HG02798 (cell line): Measurements from ENCODE around the gene NAT14.

Source experiments
- ATAC-seq: cut with Tn5 transposase; IDR thresholded peaks from one replicate; pipeline ENCODE4 v1.9.1; 2021; ENCODE audit warnings: mild to moderate bottlenecking; ENCODE audit not compliant: unreplicated experiment, poor library complexity

The NAT14 gene

DNA sequence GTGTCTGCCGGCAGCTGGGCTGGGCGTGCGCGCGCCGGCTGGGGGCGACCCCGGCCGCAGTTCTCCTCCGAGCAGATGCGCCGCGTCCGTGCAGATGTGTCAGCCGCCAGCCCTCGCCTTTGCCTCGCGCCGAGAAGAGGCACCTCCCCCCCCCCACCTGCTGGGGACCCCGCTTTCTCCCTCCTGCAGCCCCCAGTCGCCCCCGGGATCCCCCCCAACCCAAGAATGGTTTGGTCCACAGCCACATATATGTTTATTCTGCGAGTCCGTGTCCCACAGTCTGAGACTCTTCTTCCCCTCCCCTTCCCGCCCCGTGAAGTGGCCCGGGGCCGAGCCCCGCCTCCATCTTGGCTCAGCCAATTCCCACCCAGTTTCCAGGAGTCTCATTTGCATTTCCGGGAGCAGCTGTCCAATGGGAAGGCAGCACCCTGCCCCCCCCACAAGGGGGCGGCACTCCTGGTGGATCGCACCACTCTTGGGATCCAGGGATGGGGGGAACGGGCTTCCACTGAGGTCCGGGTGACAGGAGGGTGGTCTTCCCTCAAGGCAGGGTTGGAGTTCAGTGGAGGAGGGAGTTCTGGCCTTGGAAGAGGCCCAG, 32.1 kb upstream of the NAT14 start:
- no peak for ATAC-seq

DNA sequence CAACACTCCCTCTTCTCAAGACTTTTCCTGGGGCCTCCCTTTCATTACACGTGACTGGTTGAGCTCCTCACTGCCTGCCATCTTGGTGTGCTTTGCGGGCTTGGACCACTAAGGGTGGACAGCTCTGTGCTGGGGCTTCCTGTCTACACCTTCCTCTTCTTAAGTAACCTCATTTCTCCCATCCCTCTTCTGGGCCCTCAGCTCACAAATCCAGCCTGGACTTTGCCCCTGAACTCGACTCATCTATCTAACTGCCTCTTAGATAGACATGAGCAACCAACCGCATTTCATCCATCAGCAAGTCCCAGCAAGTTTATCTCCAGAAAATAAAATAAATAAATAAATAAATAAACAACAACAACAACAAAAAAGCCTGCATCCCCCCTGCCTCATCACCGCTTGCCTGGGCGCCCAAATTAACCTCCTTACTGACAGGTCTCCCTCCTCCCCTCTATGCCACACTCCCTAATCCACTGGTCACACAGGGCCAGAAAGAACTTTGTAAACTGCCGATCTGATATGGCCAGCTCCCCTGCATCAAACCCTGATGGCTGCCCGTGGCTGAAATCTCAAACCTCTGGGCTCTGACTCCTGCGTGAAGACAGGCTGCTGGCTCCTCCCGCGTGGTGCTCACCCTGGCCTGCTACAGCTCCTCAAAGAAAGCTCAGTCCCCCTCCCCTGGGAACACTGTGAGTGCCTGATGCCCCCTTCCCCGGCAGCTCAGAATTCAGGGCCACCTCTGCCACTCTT, 31.3 kb upstream of the NAT14 start:
- ATAC-seq, result no peak

DNA sequence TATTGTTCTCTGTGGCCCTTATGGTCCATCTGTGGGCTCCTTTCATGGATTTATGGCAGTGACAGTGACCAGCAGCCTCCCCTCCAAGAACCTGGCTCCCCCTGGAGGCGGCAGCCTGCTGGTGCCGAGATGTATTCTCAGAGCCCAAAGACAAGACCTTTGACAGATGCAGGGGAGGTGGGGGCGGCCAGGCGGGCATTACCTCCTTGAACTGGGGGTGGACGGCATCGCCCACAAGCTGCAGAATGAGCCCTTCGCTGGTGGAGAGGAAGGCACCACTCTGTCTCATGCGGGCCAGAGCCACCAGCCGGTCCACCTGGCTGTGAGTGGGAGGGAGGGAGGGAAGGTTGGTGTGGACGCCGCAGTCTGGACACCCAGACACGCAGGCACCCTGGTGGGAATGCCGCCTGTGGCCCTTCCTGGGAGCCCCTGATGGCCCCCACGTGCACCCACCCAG, 30.2 kb upstream of the NAT14 start:
- ATAC-seq, result no peak

DNA sequence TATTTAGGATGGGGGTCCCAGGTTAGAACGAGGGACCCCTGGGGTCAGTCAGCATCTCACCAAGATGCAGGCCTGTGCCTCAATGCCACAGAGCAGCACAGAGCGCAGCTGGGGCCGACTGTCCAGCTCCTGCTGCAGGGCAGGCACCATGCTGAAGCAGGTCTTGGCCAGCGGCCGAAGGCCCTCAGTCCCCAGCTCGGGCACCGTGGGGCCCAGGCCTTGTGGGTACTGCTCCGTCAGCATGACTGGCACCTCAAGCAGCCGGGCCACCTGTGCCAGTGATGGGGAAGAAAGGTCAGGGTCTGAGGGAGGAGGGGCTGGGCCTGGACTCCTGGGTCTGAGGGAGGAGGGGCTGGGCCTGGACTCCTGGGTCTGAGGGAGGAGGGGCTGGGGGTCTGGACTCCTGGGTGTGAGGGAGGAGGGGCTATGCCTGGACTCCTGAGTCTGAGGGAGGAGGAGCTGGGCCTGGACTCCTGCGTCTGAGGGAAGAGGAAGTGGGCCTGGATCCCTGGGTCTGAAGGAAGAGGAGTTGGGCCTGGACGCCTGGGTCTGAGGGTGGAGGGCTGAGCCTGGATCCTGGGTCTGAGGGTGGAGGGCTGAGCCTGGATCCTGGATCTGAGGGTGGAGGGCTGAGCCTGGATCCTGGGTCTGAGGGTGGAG, 29.3 kb upstream of the NAT14 start:
- ATAC-seq, result no peak

DNA sequence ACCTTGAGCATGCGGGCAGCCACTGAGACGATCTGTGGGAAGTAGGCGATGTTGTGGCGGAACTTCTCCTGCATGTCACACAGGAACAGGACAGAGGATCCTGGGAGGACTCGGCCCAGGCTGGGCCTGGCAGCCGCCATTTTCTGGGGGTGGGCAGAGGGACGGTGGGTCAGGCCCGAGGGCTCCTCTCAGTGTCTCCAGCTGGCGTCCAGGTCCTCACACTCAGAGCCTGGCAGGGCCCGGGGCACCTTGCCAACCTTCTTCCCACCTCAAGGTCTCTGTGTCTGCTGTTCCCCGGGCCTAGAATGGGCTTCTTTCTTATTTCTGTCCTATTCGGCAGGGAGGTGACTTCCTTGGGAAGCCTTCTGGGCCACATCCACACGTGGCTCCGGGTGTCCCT, 28.6 kb upstream of the NAT14 start:
- no peak for ATAC-seq

DNA sequence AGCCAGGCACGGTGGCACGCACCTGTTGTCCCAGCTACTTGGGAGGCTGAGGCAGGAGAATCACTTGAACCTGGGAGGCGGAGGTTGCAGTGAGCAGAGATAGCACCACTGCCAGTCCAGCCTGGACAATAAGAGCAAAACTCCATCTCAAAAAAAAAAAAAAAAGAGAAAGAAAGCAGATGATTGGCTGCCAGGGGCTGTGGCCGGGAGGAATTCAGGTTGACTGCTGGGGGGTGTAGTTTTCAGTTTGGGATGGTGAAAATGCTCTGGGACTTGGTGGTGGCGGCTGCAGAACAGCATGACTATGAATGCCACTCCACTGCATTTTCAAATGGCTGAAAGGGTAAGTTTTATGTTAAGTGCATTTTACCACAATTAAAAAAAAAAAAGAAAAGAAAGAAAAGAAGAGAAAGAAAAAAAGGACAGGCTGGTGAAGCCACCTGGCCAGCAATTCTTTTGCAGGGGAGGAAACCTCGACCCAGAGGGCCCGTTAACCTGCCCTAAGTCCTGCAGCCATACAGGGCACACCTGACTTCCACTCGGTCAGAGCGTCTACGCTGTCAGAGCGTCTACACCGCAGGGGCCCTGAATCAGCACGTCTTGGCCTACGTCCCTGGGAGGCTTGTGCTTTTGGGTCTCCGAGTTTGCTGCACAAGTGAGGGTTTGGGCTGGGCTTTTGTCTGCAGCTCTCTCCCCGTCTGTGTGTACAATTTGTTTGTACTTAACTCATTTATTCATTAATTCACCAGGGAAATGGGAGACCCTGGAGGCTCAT, 27.1 kb upstream of the NAT14 start:
- no peak for ATAC-seq

DNA sequence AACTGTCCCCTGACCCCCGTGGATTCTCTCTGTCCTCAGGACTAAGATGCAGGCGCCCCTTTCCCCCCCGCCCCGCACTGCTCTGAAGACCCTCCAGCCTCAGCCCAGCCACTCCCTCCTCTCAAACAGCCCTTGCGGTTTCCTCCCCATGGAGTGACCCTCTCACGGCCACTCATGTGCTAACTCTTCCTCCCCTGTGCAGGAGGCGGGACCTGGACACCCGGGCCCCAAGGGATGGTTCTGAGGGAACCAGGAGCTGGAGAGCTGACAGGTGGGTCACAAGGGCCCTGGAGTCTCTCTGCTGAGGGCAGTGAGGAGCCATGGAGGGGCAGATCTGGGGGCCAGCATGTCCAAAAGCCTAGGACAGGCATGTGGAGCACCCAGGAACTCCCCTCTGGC, 25.4 kb upstream of the NAT14 start:
- no peak for ATAC-seq

DNA sequence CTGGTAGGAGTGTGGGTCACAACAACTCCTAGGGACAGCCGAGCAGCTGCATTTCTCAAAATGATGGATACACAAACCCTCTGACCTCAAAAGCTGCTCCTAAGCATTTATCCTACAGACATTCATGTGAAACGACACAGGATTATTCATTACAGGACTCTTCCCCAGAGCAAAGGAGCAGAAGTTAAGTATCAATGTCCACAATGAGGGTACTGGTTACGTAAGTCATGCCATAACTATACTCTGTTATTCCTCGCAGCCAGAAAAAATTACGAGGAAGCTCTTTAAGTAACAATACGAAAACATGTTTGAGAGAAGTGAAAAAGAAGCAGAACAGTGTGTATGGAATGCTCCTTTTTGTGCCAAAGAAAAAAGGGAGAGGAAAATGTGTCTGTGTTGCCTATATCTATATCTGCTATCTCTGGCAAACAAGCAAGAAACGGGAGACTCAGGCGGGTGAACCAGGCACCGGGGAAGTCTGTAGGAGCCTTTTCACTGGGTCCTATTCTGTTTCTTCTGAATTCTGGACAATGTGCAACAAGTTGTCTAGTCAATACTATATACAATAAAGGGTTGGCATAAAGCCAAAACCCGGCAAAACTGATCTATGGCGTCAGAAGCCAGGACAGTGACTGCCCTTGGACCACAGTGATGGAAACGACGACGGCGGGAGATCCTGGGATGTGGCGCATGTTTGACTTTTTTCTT, 24.9 kb upstream of the NAT14 start:
- no peak for ATAC-seq

DNA sequence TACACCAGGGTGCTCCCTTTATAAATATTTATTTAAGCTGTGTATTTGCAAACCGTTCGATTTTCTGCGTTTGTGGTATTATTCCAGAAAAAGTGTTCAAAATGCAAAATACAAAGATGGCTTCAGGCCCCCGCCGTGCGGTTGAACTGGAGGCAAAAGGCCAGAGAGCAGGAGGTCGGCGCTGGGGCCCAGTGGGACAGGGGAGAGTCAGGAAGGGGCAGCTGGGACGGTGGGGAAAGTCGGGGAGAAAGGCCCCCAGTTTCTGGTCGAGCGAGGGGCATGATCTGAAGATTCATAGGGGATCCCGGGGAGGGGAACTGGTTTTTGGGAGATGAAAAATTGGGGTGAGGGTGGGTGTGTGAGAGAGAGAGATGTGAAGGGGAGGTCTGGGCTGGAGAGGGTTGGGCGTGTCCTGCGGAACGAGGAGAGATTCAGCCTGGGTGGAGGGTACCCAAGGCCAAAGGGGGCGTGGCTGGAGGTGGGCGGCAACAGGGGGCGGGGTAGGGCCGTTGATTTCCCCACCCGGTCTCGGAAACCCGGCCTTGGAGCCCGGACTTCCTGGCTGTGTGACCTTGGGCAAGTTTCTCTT, 24.2 kb upstream of the NAT14 start:
- ATAC-seq, result no peak

DNA sequence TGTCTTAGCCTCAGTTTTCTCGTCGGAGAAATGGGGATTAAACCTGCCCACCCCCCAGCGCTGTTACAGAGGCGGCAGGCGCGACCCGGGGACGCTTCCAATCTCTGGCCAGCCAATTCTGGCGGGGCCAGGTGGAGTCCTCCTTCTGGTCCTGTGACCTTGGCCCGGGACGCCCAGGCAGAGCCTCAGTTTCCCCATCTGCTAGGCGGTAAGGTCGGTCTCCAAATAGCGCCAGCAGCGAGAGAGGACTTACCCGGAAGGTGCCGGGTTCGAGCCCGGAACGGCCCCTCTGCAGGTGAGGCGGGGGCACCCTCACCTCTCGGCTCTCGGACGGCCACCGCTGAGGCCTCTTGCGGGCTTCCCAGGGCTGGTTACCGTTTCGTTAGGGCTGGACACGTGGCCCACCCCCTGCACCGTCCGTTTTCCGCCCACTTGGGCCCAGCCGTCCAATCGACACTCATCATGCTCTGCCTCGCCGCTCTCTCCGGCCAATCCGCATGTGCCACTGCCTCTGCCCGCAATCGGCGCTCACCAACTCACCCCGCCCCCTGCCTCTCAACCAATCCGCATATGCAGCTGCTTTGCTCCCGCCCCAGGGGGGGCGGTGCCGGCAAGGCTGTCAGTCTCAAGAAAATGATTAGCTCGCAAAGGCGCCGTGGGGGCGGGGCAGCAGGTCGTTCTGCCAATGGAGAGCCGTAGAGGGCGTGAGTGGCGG, 23.6 kb upstream of the NAT14 start, which contains the start of gene ISOC2:
TSS of gene ISOC2 (minus strand) at position 384 of the 715 bp plus-strand sequence. CDS start 5,156 bp downstream, outside the sequence.
- peak; percentile 97 for ATAC-seq

DNA sequence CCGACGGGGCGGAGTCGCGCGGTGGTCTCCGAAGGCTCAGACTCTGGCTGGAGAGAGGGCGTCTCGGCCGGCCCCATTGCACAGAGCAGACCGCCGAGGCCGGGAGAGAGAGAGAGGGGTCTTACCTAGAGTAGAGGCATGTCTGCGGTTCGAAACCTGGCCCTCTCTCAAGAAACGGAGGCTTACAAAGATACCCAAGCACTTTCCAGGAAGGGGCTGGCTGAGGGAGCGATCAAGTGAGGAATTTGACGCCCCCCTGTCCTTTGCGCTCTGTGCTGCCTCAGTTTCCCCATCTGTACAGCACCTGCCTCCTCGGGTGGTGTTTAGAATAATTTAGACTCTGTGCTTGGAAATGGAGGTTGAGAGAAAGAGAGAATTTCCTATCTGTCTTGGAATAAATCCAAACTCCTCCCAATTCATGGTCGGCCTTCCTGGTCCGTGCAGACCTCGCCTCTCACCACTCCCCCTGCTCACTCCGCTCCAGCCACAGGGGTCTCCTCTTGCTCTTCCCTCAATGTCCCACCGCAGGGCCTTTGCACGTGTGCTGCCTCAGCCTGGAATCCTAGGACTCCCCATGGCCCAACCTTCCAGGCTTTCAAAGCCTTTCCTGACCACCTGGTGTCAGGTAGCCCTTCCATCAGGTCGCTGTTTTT, 22.9 kb upstream of the NAT14 start:
- no peak for ATAC-seq

DNA sequence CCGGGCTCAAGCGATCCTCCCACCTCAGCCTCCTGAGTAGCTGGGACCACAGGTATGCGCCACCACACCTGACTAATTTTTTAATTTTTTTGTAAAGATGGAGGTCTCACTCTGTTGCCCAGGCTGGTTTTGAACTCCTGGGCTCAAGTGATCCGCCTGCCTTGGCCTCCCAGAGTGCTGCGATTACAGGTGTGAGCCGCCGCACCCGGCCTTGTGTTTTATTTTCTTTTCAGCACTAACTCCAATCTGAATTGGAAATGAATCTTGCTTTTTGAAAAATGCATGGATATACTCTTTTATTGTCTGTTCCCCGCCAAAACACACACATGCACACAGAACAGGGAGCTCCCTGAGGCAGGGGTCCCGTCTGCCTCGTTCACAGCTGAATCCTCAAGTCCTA, 22.3 kb upstream of the NAT14 start:
- ATAC-seq, result no peak

DNA sequence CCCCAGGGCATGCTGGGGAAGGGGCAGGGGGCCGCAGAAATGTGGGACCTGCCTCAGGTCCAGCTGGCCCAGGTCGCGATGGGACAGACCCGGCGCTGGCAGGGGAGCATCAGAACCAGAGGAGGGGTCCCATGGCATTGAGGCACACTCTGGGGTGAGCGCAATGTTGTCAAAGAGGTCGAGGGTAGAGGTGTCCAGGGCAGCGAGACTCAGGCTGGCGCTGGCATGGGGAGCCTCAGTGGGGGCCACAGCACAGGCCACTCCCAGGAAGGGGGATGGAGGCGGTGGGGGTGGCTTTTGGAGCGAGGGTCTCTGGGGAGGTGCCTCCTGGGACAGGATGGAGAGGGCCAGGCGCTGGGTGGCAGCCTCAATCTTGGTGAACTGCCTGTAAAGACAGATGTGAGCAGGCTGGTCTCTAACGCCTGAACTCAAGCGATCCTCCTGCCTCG, 21.4 kb upstream of the NAT14 start:
- ATAC-seq, result no peak

DNA sequence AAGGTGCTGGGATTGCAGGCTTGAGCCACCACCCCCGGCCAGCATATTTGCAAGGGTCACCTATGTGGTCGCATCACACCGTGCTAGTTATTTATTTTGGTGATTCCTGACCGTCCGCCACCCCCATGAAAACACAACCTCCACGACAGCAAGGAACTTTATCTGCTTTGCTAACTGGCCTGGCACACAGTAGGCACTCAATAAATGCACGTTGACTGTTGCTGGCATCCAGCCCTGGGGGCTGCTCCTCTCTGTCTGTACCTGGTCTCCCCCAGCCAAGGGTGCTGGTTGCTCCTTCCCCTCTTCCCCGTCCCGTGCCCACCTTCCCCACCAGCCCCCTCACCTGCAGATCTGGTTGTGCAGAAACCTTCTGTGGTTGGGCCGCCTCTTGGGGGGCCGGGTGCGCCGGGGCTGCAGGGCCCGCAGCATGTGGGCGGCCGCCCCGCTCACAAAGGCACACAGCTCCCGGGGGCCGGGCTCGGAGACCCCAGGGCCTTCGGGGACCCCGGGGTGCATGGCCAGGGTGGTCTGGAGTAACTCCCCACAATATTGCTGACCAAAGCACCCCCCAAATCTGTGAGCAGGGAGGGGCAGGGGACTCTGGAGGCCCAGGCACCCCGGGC, 20.8 kb upstream of the NAT14 start:
- no peak for ATAC-seq

DNA sequence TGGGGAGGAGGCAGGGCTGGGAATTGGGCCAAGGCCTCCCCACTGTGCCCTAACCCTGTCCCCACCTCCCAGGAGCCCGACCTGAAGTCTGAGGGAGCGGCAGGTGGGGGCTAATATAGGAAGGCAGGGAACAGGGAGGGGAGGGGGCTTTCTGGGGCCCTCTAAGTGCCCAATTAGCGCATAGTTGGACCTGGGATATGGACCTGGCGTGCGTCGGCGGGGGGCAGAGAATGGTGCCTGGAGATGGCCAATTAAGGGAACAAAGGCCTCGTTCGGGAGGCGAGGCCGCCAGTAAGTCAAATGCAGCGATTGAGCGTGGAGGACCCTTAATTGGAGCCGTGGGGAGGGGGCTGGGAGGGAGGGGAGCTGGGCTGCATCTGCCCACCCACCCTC, 20.3 kb upstream of the NAT14 start, which contains the start of gene C19orf85:
TSS of gene C19orf85 (minus strand) at position 90 of the 393 bp plus-strand sequence. CDS start 197 bp downstream, outside the sequence.
- no peak for ATAC-seq

DNA sequence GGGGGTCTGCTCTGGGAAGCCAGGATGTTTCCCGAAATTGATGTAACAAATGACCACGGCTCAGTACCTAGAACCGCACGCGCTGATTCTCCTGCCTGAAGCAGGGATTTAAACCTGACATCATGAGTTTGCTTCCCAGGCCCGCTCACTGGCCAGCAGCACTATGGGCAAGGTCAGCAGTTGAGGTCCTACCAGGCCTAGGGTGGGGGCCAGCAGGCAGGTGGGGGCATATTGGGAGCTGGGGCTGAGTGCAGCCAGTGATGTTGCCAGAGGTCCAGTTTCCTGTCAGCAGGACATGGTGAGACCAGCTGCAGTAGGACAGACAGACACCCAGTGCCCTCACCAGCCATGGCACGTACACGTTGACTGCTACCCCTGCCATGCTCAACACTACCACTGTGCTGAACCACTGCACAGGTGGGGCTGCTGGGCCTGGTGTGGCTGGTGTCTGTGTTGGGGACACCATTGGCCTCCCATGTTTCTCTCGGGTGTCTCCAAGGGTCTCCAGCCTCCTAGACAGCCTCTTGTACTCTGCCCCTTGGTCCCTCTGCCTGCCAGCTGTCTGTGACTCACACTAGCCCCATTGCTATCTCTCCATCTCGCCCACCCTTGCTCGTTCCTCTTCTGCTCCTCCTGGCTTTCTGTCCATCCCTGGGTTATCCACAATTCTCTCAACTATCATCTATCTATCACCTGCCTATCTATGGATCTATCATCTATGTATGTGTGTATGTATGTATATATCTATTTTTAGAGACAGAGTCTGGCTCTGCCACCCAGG, 19.3 kb upstream of the NAT14 start:
- no peak for ATAC-seq

DNA sequence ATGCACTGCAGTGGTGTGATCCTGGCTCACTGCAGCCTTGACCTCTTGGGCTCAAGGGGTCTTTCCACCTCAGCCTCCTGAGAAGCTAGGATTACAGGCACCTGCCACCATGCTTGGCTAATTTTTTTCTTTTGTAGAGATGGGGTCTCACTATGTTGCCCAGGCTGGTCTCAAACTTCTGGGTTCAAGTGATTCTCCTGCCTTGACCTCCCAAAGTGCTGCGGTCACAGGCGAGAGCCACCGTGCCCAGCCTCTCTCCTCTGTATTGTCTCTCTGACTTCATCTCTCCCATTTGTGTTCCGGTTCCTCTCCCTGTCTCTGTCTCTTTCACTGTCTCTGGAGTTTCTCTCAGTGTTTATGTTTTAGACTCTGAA, 18.8 kb upstream of the NAT14 start:
- ATAC-seq, result no peak
